Muscle layer of duodenum (tissue), 2 donors: ENCODE measurements around the gene ULBP1.
"Not testable (repeated sequence)": the region's sequence is repeated elsewhere in the genome, so short reads cannot be mapped to it uniquely, and the experiment has no call there.

Experiments
- H3K27ac ChIP-seq: one replicate; pipeline ENCODE4 v1.7.0; 2013; ENCODE audit warnings: mild to moderate bottlenecking, low read length
- H3K27me3 ChIP-seq: one replicate; pipeline ENCODE4 v1.7.0; 2013; ENCODE audit warnings: low read depth, mild to moderate bottlenecking, control low read depth, low read length
- H3K36me3 ChIP-seq, 2 donors: one replicate each; pipeline ENCODE4 v1.7.0; 2013; ENCODE audit warnings: low read length in 2 of 2, control low read depth in 1 of 2, mild to moderate bottlenecking in 1 of 2; ENCODE audit not compliant: insufficient read depth in 2 of 2, control insufficient read depth in 1 of 2
- H3K4me1 ChIP-seq, 2 donors: one replicate each; pipeline ENCODE4 v1.7.0; 2013; ENCODE audit warnings: low read length in 2 of 2, mild to moderate bottlenecking in 2 of 2, control low read depth in 1 of 2, moderate library complexity in 1 of 2; ENCODE audit not compliant: insufficient read depth in 2 of 2, control insufficient read depth in 1 of 2
- H3K4me3 ChIP-seq, 2 donors: one replicate each; pipeline ENCODE4 v1.7.0; 2013; ENCODE audit warnings: low read length in 2 of 2, low read depth in 1 of 2, mild to moderate bottlenecking in 1 of 2
- H3K9me3 ChIP-seq, 2 donors: one replicate each; pipeline ENCODE4 v1.7.0; 2013; ENCODE audit warnings: low read length in 2 of 2, control low read depth in 1 of 2, mild to moderate bottlenecking in 1 of 2; ENCODE audit not compliant: control insufficient read depth in 1 of 2
- donor health status: healthy.

Gene ULBP1

DNA sequence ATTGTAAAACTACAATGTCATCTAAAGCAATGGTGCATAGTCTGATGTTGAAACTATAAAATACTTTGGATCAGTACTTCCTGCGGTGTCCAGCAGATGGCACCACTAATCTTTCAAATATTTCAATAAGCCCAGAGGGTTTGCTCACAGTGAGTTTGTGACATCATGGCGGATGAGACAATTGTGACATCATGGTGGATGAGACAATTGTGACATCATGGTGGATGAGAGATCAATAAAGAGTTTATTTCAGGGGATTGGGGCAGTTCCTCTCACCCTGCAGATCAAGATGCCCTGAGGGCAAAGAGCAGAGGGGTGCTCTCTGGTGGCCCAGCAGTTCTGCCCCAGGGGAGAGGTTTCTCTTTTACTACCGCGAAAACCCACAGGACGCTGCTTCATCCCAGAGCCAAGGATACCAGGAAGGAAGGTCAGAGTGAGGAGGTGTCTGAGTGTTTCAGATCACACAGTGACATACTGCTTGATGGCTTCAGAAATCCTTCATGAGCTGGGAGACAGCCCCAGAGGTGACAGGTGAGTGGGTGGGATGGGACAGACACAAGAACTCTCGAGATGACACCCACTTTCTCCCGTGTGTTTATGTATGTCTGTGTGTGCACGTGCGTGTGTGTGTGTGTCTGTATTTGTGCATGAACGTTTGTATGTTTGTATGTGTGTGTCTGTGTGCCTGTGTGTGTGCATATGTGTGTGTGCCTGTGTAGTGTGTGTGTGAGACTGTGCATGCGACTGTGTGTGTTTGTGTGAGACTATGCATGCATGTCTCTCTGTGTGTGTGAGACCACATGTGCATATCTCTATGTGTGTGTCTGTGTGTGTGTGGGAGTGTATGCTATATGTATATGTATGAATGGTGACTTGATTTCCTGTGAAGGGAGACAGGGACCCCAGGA lies 29.2 kb upstream of the ULBP1 start:
- Histone ChIP-seq H3K27ac (no peak overlapping the region), H3K27me3 (peaks cover 62% of the 10 kb centered on the region), H3K4me3 (no peak overlapping the region), H3K36me3 (no peaks in the 10 kb centered on the region), H3K9me3 (no peaks in the 10 kb centered on the region), H3K4me1 (peaks cover 5 to 11% of the 10 kb centered on the region in 2 donors)

DNA sequence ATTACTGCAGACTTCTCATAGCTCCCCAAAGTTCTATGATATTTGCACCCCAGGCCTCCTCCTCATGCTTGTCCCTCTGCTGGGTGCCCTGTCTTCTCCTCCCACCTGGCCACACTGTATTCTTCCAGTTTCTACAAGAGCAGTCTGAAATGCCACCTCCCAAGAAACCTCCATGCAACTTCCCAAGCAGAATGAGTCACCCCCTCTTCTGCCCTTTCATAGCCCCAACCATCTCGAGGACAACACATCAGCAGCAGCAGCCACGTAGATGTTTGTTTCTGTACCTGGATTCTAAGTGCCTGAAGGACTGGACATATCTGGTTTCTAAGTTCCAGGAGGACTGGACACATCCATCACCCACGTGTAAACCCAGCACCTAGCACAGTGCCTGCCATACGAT lies 28.5 kb upstream of the ULBP1 start:
- H3K4me3 ChIP-seq = no peak overlapping the region
- no peak overlapping the region for H3K27ac ChIP-seq
- H3K4me1 ChIP-seq = peaks cover 5 to 11% of the 10 kb centered on the region in 2 donors
- H3K36me3 ChIP-seq = no peaks in the 10 kb centered on the region
- H3K9me3 ChIP-seq = no peaks in the 10 kb centered on the region
- peaks cover 66% of the 10 kb centered on the region for H3K27me3 ChIP-seq

DNA sequence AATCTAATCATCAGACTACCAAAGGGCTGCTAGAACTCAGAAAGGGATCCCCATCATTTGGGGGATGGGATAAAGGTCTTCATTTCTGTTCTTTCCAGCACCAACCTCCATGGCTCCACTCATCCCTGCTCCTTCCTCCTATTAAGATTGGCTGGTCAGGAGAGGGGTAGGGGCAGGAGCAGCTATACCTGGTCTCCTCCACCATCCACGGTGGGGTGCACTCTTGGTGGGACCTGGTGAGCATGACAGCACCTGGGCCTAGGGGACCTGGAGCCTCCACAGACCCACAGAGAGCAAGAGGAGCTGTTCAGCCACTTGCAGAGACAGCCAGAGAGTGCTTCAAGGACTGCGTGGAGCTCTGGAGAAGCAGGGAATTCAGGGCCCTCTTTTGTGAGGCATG lies 28.1 kb upstream of the ULBP1 start:
- peaks cover 5 to 11% of the 10 kb centered on the region in 2 donors for H3K4me1 ChIP-seq
- H3K36me3 ChIP-seq = no peaks in the 10 kb centered on the region
- no peak overlapping the region for H3K27ac ChIP-seq
- H3K4me3 ChIP-seq = no peak overlapping the region
- peaks cover 71% of the 10 kb centered on the region for H3K27me3 ChIP-seq
- no peaks in the 10 kb centered on the region for H3K9me3 ChIP-seq

DNA sequence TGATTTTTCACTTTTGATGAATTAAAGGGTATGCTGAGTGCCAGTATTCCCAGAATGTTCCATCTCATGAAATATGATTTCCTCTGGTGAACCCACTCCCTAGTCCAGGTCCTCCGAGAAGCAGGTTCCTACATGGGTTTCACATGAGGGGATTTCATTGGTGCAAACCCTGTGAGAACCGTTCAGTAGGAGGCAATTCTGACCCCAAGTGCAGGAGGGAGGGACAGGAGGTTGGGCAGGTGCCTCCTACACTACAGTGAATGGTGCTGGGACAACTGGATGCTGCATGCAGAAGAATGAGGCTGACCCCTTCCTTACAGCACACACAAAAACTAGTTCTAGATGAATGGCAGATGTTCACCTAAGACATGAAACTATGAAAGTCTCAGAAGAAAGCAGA lies 27.0 kb upstream of the ULBP1 start:
- H3K27me3 ChIP-seq = peaks cover 73% of the 10 kb centered on the region
- no peak overlapping the region for H3K4me3 ChIP-seq
- H3K4me1 ChIP-seq = peaks cover 5 to 19% of the 10 kb centered on the region in 2 donors
- H3K9me3 ChIP-seq = no peaks in the 10 kb centered on the region
- H3K36me3 ChIP-seq = no peaks in the 10 kb centered on the region
- H3K27ac ChIP-seq = no peak overlapping the region

DNA sequence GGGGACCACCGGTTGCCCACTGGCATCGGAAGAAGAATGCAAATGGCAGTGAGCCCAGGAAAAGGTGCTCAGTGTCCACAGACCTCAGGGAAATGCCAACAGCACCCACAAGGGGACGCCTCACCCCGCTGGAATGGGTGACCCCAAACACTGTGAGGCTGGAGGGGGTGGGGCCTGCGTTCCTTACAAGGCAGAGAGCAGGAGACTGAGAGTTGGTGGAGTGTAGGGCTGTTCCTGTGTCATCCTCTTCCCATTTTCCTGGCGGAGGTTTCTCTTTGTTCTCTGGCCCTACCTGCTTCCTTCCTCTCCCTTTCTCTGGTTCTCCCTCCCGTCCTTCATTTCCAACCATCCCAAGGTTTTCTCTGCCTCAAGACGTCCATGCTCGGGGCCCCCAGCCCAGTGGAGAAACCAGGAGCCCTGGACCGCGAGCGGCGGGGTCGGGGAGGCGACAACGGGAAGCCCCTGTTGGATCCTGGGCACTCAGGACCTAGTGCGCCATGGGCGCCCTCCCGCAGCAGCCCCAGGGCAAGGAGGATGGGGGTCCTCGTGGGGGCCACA lies 25.7 kb upstream of the ULBP1 start:
- not testable (repeated sequence) for H3K36me3 ChIP-seq, H3K9me3 ChIP-seq, H3K27ac ChIP-seq
- peak overlapping the region; percentile 2 to 58 for H3K4me3 ChIP-seq
- H3K4me1 ChIP-seq = peaks cover 5 to 24% of the 10 kb centered on the region in 2 donors
- peaks cover 70% of the 10 kb centered on the region for H3K27me3 ChIP-seq

DNA sequence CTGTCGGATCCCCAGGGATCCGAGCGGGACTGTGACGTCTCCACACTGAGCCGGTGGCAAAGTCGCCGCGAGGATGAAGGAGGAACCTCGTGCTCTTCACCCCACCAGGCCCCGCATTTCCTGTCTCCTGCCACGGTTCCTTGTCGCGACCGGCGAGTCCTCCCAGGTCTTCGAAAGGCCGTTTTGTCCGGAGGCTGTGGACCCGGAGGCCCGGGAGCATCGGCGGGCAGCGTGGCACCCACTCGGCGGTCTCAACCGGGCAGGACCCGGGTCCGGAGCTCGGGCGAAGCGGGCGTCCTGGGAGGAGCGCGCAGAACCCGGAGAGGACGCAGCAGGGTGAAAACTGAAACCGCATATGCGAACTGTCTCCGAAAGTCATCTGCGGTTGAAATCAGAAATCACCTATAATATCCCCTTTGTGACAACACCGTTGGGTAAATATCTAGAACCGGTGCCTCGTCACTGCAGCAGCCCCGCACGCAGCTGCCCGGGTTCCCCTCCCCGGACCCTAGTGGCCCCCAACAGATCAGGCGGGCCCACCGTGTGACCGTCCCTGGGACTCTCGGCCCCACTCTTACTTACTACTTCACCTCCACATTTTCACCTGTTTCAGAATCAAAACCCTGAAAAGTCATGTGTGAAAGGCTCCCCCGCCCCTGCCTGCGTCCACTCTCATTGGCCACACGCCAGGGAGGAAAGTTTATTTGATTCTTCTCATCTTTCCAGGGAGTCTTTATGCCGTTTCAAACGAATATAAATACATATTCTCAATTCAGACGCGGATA lies 25.0 kb upstream of the ULBP1 start:
- no peaks in the 10 kb centered on the region for H3K36me3 ChIP-seq
- H3K4me3 ChIP-seq = peak overlapping the region; percentile 2 to 58
- peaks cover 5 to 24% of the 10 kb centered on the region in 2 donors for H3K4me1 ChIP-seq
- H3K9me3 ChIP-seq = no peaks in the 10 kb centered on the region
- peaks cover 67% of the 10 kb centered on the region for H3K27me3 ChIP-seq
- H3K27ac ChIP-seq = no peak overlapping the region

DNA sequence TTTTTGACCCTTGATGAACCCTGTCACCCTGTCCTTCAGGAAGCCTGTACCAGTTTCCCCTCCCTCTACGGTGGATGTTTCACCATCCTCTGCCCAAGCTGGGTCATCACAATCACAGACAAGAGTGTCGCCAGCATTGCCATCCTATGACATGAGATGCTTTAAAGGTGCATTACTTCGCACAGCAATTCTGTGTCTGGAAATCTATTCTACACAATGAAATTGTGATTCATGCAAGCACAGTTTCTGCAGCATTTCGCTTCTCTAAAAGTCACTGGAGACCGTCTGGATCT lies 24.4 kb upstream of the ULBP1 start:
- H3K27ac ChIP-seq = no peak overlapping the region
- H3K9me3 ChIP-seq = no peaks in the 10 kb centered on the region
- H3K27me3 ChIP-seq = peaks cover 66% of the 10 kb centered on the region
- H3K4me3 ChIP-seq = no peak overlapping the region
- H3K4me1 ChIP-seq = peaks cover 5 to 24% of the 10 kb centered on the region in 2 donors
- H3K36me3 ChIP-seq = no peaks in the 10 kb centered on the region

DNA sequence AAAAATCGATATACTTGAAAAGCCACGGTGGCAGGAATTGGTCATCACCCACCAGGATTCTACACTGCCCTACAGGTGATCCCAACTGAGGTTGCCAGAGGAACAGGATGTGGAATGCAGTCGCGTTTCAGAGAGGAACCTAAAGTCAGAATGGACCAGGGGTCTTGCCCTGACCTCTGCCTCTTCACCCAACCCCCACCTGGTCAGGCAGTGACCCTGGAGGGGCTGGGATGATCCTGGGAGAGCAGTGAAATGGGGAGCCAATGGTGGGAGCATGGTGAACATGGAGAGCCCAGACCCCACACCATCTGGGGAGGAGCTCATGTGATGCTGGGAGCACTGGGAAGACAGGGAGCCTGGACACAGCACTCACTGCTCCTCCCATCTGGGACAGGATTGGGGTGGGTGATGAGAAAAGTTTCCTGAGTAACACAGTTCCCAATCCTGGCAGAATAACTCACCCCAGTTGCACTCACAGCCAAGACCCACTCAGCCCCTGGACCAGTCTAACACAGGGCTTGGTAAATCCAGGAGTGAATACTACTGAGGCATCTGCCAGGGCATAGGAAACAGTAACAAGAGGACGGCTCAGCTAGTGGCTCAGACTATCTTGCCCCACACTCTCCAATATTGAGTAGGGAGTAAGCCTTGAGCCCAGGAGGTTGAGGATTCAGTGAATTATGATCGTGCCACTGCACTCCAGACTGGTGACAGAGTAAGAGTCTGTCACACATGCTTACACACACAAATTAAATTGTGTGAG lies 23.7 kb upstream of the ULBP1 start:
- H3K9me3 ChIP-seq = no peaks in the 10 kb centered on the region
- H3K36me3 ChIP-seq = no peaks in the 10 kb centered on the region
- no peak overlapping the region for H3K4me3 ChIP-seq
- H3K4me1 ChIP-seq = peaks cover 5 to 24% of the 10 kb centered on the region in 2 donors
- H3K27me3 ChIP-seq = peaks cover 58% of the 10 kb centered on the region
- H3K27ac ChIP-seq = no peak overlapping the region

DNA sequence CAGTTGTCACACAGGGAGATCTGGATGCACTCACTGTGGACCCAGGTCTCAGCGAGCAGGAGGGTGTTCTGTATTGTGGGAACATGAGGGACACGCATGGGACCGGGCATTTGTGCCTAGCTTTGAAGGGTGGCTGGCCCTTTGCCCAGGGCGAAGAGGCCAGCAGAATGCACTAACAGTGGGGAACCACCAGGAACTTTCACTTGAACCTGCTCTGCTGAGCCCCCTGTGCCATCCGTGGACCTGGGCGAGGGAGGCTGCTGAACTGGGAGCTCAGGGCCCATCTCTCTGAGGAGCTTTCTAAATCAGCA lies 23.1 kb upstream of the ULBP1 start:
- Histone ChIP-seq H3K27me3 (peaks cover 53% of the 10 kb centered on the region), H3K27ac (no peak overlapping the region), H3K36me3 (no peaks in the 10 kb centered on the region)

DNA sequence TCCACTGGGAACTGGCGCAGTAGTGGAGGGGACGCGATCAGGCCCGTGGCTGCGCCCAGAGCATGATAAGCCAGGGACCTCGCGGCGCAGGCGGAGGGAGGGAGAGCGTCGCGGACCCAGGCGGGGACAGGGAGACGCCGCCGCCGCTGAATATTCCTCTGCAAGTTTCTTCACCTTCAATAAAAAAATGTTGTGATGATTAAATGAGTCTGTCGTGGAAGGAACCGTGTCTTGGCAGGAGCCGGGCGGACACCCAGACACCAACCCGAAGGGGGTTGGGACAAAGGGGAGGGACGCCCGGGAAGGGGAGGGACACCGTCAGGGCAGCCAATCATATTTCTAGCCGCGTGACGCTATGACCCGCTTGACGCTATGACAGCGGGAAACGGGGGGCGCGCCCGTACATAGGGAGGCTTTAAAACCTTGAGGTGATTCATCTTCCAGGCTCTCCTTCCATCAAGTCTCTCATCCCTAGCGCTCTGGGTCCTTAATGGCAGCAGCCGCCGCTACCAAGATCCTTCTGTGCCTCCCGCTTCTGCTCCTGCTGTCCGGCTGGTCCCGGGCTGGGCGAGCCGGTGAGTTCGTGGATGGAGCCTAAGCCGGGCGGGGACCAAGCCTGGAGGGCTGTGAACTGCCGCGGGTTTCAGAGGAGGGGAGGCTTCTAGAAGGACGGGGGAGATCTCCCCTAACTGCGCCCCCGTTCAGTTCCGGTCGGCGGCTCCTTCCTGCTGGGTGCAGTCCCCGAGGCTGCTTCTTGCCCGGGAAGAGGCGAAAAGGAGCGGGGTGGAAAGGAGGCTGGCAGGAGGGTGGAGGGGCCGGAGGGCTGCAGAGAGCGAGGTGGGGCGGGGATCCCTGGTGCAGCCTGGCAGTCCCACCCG lies 21.9 kb upstream of the ULBP1 start, which contains the start of gene ULBP2:
Gene ULBP2, plus strand, starts transcription at position 432 of the 878 bp plus-strand sequence. Its CDS starts 59 bp downstream, at position 491.
- peaks cover 42% of the 10 kb centered on the region for H3K27me3 ChIP-seq
- H3K9me3 ChIP-seq = no peaks in the 10 kb centered on the region
- H3K27ac ChIP-seq = no peak within 1 kb of the TSS
- H3K4me1 ChIP-seq = peaks cover 5 to 24% of the 10 kb centered on the region in 2 donors
- H3K36me3 ChIP-seq = no peaks in the 10 kb centered on the region
- peak within 1 kb of the TSS; percentile 46 to 66 for H3K4me3 ChIP-seq

More for the DNA sequence above, 23.1 kb upstream of the ULBP1 start:
- no peaks in the 10 kb centered on the region for H3K9me3 ChIP-seq
- H3K4me3 ChIP-seq = no peak overlapping the region
- H3K4me1 ChIP-seq = peaks cover 5 to 24% of the 10 kb centered on the region in 2 donors
